Medulla oblongata (tissue), 1 donor: Measurements from ENCODE around the gene USP15.
A peak's percentile ranks its signal among the peaks of the same experiment; 100 is the strongest.

ENCODE experiments used
- DNase-seq: peaks from one replicate; pipeline ENCODE4 v3.0.0-alpha.2; 2015; ENCODE audit errors: extremely low spot score

The USP15 gene

GRCh38 chr12:62258231-62258630, 2.0 kb upstream of the USP15 start:
- no peak for DNase-seq

- DNase-seq, result no peak
Measured at GRCh38 chr12:62258941-62259630, 1.1 kb upstream of the USP15 start.

- DNase-seq, result no peak
Measured at GRCh38 chr12:62259631-62259992, 592 bp upstream of the USP15 start.

DNA sequence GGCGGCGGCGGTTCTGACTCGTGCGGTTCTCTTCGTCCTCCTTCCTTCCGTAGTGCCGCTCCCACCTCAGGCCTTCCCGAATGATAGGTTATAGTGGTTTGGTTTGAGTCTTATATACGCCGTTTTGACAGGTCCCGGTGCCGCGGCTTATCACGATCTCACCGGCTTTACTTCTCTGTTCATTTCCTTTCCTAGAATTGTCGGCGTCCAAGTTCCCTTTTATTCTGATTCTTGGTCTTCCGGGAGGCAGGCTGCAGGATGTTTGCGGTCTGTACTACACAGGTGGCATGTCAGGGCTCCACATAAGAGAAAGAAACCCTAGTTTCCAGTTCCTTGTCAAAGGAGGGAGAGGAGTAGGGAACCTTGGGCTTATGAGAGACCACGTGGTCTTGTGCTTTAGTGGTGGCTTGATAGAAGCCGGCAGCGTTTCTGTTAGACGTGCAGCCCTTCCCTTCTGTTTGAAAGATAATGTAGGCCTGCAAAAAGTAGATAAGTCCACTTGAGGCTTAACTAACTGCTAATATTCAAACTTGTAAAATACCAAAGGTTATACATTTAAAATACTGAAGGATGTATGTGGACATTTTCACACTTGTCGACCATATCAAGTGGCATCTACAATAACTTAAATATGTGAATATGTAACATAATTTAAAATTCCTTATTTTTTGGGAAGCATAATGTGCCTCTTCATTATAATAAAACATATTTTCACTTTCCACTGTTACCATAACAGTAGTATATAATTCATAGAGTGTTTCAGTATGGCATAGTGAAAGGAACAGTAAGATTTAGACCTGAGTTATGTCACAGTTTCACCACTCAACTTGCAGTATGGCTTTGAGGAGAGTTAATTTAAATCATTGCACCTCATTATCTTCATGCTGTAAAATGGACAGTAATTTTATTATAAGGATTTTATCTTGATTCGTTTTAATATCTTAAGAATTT, 804 bp downstream of the USP15 start:
- DNase-seq, result peak; percentile 80

DNA sequence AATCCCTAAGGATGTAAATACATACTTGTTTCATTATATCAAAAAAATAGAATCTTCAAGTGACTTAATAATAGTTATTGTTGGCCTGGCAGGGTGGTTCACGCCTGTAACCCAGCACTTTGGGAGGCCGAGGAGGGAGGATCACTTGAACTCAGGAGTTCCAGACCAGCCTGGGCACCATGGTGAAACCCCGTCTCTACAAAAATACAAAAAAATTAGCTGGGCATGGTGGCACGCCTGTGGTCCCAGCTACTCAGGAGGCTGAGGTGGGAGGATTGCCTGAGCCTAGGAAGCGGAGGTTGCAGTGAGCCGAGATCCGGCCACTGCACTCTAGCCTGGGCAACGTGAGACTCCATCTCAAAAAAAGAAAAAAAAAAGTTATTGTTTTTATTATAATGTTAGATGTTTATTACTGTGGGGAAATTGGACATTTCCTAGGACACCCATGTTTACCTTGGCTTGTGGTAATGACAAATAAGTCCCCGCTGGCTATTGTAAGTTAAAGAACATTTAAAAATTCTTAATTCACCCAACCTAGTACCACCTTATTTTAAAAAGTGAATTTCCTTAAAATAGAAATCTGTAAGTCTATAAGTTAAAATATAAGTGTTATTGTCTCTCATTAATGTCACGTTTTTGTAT, 1.8 kb downstream of the USP15 start:
- DNase-seq, result no peak

DNA sequence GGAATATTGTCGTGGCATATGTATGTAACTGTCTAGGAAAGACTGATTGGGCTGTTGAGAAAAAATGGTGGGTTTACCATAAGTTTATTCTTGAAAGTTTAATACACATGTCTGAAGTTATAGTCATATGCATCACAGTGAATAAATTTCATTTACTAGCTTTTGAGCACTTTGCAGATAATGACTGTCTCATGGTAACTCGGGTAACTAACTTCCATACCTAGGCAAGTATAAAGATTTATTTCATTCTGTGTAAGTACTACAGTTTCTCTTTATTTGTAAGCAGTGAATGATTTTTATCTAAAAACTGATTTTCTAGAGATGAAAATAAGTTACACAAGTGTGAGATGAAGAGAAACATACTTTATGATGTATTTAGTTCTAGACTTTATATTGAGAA, 3.0 kb downstream of the USP15 start:
- DNase-seq, result no peak

GRCh38 chr12:62263966-62264365, 3.8 kb downstream of the USP15 start:
- no peak for DNase-seq

DNA sequence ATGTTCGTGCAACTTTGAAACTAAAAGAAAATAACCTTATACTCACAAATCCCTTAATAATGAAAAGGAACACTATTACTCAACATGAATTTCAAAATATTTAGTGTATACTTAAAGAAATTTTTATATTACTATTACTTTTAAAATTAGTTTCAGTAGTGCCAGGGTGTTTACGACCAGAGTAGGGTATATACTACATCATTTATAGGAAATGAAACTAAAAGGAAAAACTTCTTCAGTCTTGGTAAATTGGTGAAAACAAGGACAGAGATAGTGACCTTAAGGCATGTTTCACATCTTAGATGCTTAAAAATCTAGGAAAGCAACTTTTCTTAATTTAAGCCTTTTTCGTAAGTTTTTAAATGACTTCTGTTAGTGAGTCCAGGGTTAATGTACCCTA, 4.5 kb downstream of the USP15 start:
- DNase-seq, result peak; percentile 16

- no peak for DNase-seq
Measured at GRCh38 chr12:62265511-62265910, 5.3 kb downstream of the USP15 start.

DNA sequence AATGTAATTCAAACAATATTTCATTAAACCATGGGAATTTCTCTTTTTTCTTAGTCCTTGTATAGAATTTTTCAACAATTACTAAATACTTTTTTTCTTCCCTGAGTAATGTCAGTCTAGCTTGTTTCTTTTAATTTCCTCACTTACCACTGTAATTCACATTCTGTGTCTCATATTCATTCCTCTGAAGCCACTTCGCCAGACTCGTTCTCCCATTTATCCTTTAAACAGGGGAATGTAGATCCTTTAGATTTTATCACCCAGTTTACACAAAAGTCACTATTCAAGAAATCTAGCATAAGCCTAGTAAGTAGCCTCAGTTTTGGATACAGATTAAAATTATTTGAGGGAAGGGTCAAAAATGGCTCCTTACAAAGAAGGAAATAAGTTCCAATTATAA, 6.8 kb downstream of the USP15 start:
- no peak for DNase-seq

- DNase-seq, result peak; percentile 18
Measured at GRCh38 chr12:62267480-62267879, 7.3 kb downstream of the USP15 start.

- DNase-seq, result no peak
Measured at GRCh38 chr12:62268956-62269355, 8.8 kb downstream of the USP15 start.

DNA sequence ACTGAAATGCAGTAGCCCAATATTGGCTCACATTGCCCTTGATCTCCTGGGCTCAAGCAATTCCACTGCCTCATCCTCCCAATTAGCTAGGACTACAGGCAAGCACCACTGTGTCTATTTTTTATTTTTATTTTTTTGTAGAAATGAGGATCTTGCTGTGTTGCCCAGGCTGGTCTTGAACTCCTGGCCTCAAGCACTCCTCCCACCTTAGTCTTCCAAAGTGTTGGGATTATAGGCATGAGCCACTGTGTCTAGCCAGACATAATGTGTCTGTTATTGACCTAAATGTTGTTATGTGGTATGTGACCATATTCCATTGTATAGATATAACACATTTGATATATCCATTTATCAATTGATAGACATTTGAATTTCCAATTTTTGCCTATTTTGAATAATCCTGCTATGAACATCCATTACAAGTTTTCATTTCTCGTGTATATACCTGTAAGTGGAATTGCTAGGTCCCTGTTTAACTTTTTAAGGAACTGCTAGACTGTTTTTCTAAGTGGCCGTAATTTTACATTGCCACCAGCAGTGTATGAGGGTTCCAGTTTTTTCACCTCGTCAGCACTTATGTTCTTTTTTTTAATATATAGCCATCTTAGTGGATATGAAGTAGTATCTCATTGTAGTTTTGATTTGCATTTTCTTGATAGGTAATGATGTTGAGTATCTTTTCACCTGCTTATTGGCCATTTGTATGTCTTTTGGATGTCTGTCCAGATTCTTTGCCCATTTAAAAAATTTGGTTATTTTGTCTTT, 9.4 kb downstream of the USP15 start:
- DNase-seq, result no peak

DNA sequence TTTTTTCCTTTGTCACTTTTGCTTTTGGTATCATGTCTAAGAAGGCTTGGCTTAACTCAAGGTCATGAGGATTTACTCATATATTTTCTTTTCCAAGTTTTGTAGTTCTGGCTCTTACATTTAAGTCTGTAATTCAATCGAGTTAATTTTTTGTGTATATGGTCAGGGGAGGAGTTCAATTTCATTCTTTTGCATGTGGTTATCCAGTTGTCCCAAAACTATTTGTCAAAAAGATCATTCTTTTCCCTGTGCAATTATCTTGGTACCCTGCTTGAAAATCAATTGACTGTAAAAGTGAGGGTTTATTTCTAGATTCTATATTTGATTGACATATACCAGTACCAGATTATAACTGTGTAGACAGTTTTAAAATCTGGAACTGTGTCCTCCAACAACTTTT, 10.2 kb downstream of the USP15 start:
- DNase-seq, result no peak

GRCh38 chr12:62270872-62271271, 10.7 kb downstream of the USP15 start:
- DNase-seq, result no peak

- DNase-seq, result no peak
Measured at GRCh38 chr12:62272936-62273552, 12.8 kb downstream of the USP15 start.

GRCh38 chr12:62273724-62274380, 13.6 kb downstream of the USP15 start:
- DNase-seq, result no peak

DNA sequence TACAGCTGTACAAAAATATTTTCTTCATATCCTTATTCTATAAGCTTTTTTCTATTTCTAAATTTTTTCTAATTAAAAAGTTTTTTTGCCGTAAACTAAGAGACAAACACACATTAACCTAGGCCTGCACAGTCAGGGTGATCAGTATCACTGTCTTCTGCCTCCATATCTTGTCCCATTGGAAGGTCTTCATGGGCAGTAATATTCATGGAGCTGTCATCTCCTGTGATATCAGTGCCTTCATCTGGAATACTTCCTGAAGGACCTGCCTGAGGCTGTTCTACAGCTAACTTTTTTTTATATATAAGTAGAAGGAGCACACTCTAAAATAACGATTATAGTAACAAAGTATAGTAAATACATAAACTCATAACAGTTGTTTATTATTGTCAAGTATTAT, 17.8 kb downstream of the USP15 start:
- DNase-seq, result no peak

- DNase-seq, result no peak
Measured at GRCh38 chr12:62279058-62279457, 18.9 kb downstream of the USP15 start.

GRCh38 chr12:62279961-62280360, 19.8 kb downstream of the USP15 start:
- no peak for DNase-seq
